ENCODE results near the gene COPG1.
"Not testable (repeated sequence)": the region's sequence is repeated elsewhere in the genome, so short reads cannot be mapped to it uniquely, and the experiment has no call there.

Gene COPG1

GRCh38 chr3:129249284-129250065 lies at the start of gene COPG1:
Gene COPG1 (plus strand): TSS chr3:129249606. CDS start chr3:129249710, 104 bp downstream.
- DNase-seq, result peak; percentile 96

GRCh38 chr3:129204473-129204872 lies 44.9 kb upstream of the COPG1 start:
- no peak for DNase-seq

- no peak for DNase-seq
Observed at GRCh38 chr3:129205109-129205832, 44.1 kb upstream of the COPG1 start.

- DNase-seq, result no peak
Observed at GRCh38 chr3:129207479-129207878, 41.9 kb upstream of the COPG1 start.

GRCh38 chr3:129211345-129211744 lies 38.1 kb upstream of the COPG1 start:
- no peak for DNase-seq

- no peak for DNase-seq
Observed at GRCh38 chr3:129211772-129212171, 37.6 kb upstream of the COPG1 start.

- DNase-seq, result no peak
Observed at GRCh38 chr3:129213238-129213637, 36.2 kb upstream of the COPG1 start.

- no peak for DNase-seq
Observed at GRCh38 chr3:129218742-129219141, 30.7 kb upstream of the COPG1 start.

- not testable (repeated sequence) for DNase-seq
Observed at GRCh38 chr3:129224387-129224786, 25.0 kb upstream of the COPG1 start.

GRCh38 chr3:129224984-129225393 lies 24.4 kb upstream of the COPG1 start:
- peak; percentile 59 for DNase-seq

- no peak for DNase-seq
Observed at GRCh38 chr3:129226374-129226773, 23.0 kb upstream of the COPG1 start.

- DNase-seq, result no peak
Observed at GRCh38 chr3:129228891-129229585, 20.4 kb upstream of the COPG1 start.

GRCh38 chr3:129230311-129231019 lies 18.9 kb upstream of the COPG1 start:
- DNase-seq, result no peak

- no peak for DNase-seq
Observed at GRCh38 chr3:129231331-129232119, 17.9 kb upstream of the COPG1 start.

GRCh38 chr3:129233538-129233937 lies 15.9 kb upstream of the COPG1 start:
- DNase-seq, result no peak

- DNase-seq, result no peak
Observed at GRCh38 chr3:129234441-129234840, 15.0 kb upstream of the COPG1 start.

GRCh38 chr3:129235344-129235917 lies 14.0 kb upstream of the COPG1 start:
- no peak for DNase-seq

GRCh38 chr3:129238945-129239705 lies 10.3 kb upstream of the COPG1 start:
- no peak for DNase-seq

- DNase-seq, result no peak
Observed at GRCh38 chr3:129239991-129240390, 9.4 kb upstream of the COPG1 start.

- no peak for DNase-seq
Observed at GRCh38 chr3:129240436-129240835, 9.0 kb upstream of the COPG1 start.

GRCh38 chr3:129245141-129245540 lies 4.3 kb upstream of the COPG1 start:
- DNase-seq, result no peak
